ENCODE measurements around the gene ZNF425.
A peak's percentile ranks its signal among the peaks of the same experiment; 100 is the strongest.
"Not testable (repeated sequence)": the region's sequence is repeated elsewhere in the genome, so short reads cannot be mapped to it uniquely, and the experiment has no call there.

The ZNF425 gene

DNA sequence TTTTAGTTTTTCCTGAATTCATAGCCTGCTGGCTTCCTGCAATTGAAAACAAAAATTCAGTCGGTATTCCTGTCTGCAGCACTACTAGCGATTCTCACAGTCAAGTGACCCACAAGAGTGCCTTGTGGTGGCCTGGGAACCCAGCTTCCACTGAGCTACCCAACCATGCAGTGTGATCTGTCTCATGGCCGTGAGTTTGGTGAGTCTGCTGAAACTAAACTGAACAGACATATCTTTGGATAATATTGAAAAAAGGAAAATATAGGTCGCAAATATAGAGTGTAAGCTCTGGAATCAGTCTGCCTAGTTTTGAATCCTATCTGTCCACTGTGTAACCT, 53.7 kb downstream of the ZNF425 start:
- Mint-ChIP-seq H3K27me3 (no peaks in the 10 kb centered on the region), H3K4me3 (no peak overlapping the region), H3K36me3 (peaks cover 32 to 43% of the 10 kb centered on the region in 2 donors), H3K4me1 (peaks cover 0 to 2% of the 10 kb centered on the region in 2 donors), H3K9me3 (no peaks in the 10 kb centered on the region), H3K27ac (peak overlapping the region; percentile 56)
- DNase-seq, result no peak
- ATAC-seq (replicated peaks), result no peak

DNA sequence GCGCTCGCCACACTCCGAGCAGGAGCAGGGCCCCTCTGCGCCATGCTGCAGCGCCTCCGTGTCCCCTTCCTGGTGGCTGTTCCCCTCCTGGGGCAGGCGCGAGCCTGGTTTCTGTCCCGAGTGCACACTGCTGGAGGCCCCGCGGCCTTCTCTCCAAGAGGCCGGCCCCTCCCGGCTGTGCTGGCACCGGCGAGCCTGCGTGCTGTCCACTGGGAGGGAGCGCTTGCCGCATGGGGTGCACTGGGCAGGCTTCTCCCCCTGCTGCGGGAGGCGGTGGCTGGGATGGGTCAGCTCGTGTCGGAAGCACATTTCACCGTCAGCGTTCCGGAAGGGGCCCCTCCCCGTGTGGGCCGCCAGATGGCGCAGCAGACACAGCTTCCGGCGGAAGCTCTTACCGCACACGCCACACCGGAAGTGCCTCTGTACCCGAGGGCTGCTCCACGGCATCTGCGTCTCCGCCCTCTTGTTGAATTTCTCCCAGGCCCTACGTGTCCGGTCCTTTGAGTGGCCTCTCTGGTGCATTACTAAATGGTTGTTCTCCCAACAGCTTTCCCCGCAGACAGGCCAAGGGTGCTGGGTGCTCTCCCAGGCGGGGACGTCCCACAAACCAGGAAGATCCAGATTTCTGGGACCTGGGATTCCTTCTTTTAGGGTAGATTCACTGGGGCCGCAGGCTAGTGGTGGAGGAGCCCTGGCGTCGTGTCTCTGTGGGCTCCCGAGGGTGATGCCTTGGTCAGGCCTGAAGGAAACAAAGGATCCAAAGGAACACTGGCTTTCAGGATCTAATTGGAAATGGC, 54.3 kb downstream of the ZNF425 start:
- DNase-seq (no peak), ATAC-seq (replicated peaks) (peak; percentile 45 to 52)
- Mint-ChIP-seq H3K27ac (peak overlapping the region; percentile 31), H3K27me3 (no peaks in the 10 kb centered on the region), H3K9me3 (no peaks in the 10 kb centered on the region), H3K4me1 (peaks cover 0 to 2% of the 10 kb centered on the region in 2 donors), H3K4me3 (no peak overlapping the region), H3K36me3 (peaks cover 28 to 39% of the 10 kb centered on the region in 2 donors)

DNA sequence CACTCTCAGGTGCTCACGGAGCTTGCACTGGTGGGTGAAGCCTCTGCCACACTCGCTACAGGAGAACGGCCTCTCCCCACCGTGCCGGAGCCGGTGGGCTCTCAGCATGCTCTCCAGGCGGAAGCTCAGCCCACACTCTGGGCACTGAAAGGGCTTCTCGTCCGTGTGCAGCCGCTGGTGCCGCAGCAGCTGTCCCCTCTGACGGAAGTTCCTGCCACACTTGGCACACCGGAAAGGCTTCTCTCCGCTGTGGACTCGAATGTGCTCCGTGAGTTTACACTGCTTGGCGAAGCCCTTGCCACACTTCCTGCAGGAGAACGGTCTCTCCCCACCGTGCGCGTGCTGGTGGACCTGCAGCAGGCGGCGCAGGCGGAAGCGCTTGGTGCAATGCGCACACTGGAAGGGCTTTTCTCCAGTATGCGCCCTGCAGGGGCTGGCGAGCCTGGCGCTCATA, 54.9 kb downstream of the ZNF425 start:
- H3K9me3 Mint-ChIP-seq, result no peaks in the 10 kb centered on the region
- H3K36me3 Mint-ChIP-seq, result peaks cover 26 to 35% of the 10 kb centered on the region in 2 donors
- no peaks in the 10 kb centered on the region for H3K27me3 Mint-ChIP-seq
- ATAC-seq (replicated peaks) (no peak), DNase-seq (no peak)
- H3K27ac Mint-ChIP-seq, result no peak overlapping the region
- H3K4me1 Mint-ChIP-seq, result peaks cover 0 to 2% of the 10 kb centered on the region in 2 donors
- no peak overlapping the region for H3K4me3 Mint-ChIP-seq

DNA sequence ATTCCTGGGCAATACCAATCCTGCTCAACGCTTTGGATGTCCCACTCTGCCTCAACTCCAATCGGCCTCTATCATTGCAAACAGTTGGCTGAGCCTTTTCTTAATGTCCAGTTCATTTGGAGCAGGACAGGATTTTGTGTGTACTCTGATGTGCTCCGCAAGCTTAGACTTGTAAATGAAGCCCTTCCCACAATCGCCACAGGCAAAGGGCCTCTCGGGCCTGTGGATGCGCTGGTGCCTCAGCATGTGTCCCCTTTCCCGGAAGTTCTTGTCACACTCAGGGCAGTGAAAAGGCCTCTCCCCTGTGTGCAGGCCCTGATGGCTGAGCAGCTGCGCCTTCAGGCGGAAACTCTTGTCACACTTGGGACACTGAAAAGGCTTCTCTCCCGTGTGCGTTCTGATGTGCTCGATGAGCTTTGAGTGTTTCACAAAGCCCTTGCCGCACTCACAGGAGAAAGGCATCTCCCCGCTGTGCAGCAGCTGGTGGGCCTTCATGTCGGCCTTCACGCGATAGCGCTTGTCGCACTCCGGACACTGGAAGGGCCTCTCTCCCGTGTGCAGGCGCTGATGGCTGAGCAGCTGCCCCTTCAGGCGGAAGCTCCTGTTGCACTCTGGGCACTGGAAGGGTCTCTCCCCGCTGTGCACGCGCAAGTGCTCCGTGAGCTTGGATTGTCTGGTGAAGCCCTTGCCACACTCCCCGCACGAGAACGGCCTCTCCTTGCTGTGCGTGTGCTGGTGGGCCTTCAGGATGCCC, 55.6 kb downstream of the ZNF425 start:
- Mint-ChIP-seq H3K4me1 (peaks cover 0 to 2% of the 10 kb centered on the region in 2 donors), H3K27ac (no peak overlapping the region), H3K4me3 (no peak overlapping the region), H3K27me3 (no peaks in the 10 kb centered on the region), H3K36me3 (peaks cover 26 to 35% of the 10 kb centered on the region in 2 donors), H3K9me3 (no peaks in the 10 kb centered on the region)
- ATAC-seq (replicated peaks) (no peak), DNase-seq (no peak)

DNA sequence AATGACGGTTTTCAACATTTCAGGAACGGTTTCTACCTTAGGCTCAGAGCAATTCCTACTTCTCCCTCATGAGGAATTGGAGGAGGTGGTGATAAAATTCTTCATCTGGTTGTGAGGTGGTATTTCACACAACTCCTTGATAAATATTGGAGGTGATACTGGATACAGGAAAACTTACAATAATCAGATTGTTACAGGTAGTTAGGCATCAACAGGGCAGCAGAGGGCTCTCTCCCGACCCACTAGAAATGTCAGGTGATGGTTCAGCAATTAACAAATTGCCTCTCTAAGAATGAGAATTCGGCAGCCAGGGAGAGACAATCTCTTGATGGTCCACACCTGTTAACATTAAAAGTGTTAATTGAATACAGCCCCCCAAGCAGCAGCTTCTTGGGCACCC, 58.3 kb downstream of the ZNF425 start:
- DNase-seq (no peak), ATAC-seq (replicated peaks) (no peak)
- H3K4me3 Mint-ChIP-seq, result no peak overlapping the region
- peaks cover 26 to 29% of the 10 kb centered on the region in 2 donors for H3K36me3 Mint-ChIP-seq
- no peaks in the 10 kb centered on the region for H3K9me3 Mint-ChIP-seq
- H3K4me1 Mint-ChIP-seq, result peaks cover 8 to 19% of the 10 kb centered on the region in 2 donors
- H3K27ac Mint-ChIP-seq, result no peak overlapping the region
- no peaks in the 10 kb centered on the region for H3K27me3 Mint-ChIP-seq

DNA sequence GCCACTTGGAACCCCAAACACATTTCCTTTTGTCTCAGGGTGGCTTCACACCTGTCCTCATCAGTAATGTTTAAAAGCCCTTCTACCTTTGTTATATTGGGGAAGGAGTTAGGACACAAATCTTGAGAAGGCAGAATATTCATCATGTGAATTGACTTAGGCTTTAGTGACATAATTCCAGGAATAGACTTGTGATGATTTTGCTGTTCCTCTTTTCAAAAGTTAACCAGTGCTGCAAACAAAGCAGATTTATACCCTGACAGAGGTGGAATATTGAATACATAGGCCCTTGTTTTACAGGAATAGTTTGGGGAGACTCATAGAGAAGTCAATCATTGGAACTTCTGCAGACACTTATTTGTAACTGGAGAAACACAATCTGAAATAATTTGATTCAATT, 62.6 kb downstream of the ZNF425 start:
- no peaks in the 10 kb centered on the region for H3K27me3 Mint-ChIP-seq
- H3K4me3 Mint-ChIP-seq, result peak overlapping the region in 1 of 2 donors; percentile 32

DNA sequence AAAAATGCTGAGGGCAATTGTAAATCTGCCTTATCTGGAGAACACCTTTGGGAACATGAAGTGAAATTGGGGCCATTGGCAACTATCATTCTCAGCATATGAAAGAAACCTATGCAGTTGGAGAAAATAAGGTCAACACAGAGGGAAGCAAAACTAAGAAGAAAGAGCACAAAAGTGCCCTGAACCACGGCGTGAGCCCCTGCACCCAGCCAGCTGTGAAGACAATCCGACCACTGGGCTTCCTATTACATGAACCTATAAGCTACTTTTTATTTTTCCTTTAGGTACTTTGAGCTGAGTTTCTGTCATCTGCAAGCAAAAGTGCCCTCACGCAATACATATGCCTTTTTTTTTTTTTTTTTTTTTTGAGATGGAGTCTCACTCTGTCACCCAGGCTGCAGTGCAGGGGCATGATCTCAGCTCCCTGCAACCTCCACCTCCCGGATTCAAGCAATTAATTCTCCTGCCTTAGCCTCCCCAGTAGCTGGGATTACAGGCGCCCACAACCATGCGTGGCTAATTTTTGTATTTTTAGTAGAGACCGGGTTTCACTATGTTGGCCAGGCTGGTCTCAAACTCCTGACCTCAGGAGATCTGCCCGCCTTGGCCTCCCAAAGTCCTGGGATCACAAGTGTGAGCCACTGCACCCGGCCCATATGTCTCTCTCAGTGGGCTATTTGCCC, 63.8 kb downstream of the ZNF425 start:
- peak overlapping the region; percentile 9 for H3K27ac Mint-ChIP-seq
- H3K4me3 Mint-ChIP-seq, result peak overlapping the region in 1 of 2 donors; percentile 22
- H3K36me3 Mint-ChIP-seq, H3K27me3 Mint-ChIP-seq, H3K9me3 Mint-ChIP-seq: not testable (repeated sequence)
- ATAC-seq (replicated peaks) (peak; percentile 50 to 76), DNase-seq (peak; percentile 26)
- peaks cover 8 to 35% of the 10 kb centered on the region in 2 donors for H3K4me1 Mint-ChIP-seq

More for the DNA sequence above, 62.6 kb downstream of the ZNF425 start:
- DNase-seq, result no peak
- no peaks in the 10 kb centered on the region for H3K9me3 Mint-ChIP-seq
- no peak for ATAC-seq (replicated peaks)
- H3K4me1 Mint-ChIP-seq, result peaks cover 10 to 35% of the 10 kb centered on the region in 2 donors
- H3K27ac Mint-ChIP-seq, result no peak overlapping the region
- H3K36me3 Mint-ChIP-seq, result peaks cover 7 to 9% of the 10 kb centered on the region in 2 donors

DNA sequence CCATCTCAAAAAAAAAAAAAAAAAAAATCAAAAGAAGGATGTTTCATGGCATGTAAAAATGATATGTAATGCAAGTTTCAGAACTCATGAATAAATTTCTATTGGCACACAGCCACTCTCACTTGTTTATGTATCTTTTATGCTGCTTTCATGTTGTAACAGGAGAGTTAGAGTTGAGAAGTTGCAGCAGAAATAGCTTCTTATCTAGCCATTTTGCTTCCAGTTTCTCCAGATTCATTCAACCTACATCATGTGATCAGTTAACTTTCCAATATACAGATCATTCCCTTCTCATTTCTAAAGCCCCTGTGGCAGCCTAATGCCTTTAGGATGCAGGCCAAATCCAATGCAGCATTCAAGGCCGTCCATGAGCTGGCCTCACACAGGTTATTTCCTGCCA, 66.0 kb downstream of the ZNF425 start:
- no peaks in the 10 kb centered on the region for H3K27me3 Mint-ChIP-seq
- H3K27ac Mint-ChIP-seq, result no peak overlapping the region
- H3K4me3 Mint-ChIP-seq, result no peak overlapping the region
- peaks cover 0 to 3% of the 10 kb centered on the region in 2 donors for H3K36me3 Mint-ChIP-seq
- ATAC-seq (replicated peaks) (no peak), DNase-seq (no peak)
- no peaks in the 10 kb centered on the region for H3K9me3 Mint-ChIP-seq
- H3K4me1 Mint-ChIP-seq, result peaks cover 7 to 32% of the 10 kb centered on the region in 2 donors

DNA sequence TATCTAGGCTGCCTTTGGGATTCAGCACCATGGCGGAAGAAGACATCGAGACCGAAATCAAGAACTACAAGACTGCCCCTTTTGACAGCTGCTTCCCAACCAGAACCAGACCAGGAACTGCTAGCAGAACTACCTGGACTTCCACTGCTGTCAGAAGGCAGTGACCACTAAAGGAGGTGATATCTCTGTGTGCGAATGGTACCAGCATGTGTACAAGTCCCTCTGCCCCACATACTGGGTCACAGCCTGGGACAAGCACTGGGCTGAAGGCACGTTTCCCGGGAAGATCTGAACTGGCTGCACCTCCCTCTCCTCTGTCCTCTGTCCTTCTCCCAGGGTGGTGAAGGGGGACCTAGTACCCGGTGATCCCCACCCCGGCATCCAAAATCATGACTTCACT, 72.2 kb downstream of the ZNF425 start:
- H3K4me3 Mint-ChIP-seq, result no peak overlapping the region

DNA sequence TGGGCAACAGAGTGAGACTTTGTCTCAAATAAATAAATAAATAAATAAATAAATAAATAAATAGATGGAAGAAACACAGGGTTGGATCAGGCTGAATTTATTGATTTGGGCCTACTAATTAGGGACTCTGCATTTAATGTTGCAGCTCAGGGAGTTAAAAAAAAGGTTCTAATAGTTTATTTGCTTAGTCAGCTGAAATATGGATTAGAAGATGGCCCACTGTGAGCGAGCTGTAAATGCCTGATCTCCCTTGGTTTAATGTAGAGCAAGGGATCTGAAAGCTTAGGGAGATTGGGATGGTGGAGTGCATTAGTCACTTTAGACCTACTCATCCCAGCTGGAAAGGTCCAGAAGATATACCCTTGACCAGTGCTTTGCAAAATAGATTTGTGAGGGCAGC, 72.7 kb downstream of the ZNF425 start:
- ATAC-seq (replicated peaks), result no peak
- Mint-ChIP-seq H3K4me1 (no peaks in the 10 kb centered on the region), H3K27ac (no peak overlapping the region), H3K27me3 (peaks cover 4 to 15% of the 10 kb centered on the region in 2 donors), H3K4me3 (no peak overlapping the region), H3K9me3 (peaks cover 0 to 1% of the 10 kb centered on the region in 2 donors), H3K36me3 (no peaks in the 10 kb centered on the region)
- DNase-seq, result no peak

More for the DNA sequence above, 72.2 kb downstream of the ZNF425 start:
- no peaks in the 10 kb centered on the region for H3K4me1 Mint-ChIP-seq
- ATAC-seq (replicated peaks) (no peak), DNase-seq (no peak)
- no peaks in the 10 kb centered on the region for H3K9me3 Mint-ChIP-seq
- H3K27ac Mint-ChIP-seq, result no peak overlapping the region
- H3K36me3 Mint-ChIP-seq, result no peaks in the 10 kb centered on the region
- peaks cover 4 to 15% of the 10 kb centered on the region in 2 donors for H3K27me3 Mint-ChIP-seq
